Breast epithelium (tissue), 4 donors: Measurements from ENCODE around the gene DDOST. TPM values are rescaled to one million over a fixed set of nuclear protein-coding genes. Genes with fewer than 3 reads are reported as not detected.

Experiments
- DNase-seq, 2 donors: peaks; one replicate each; pipeline ENCODE4 v3.0.0-alpha.2; 2019; ENCODE audit warnings: low spot score in 2 of 2
- H3K27ac ChIP-seq, 2 donors: fragments of 200-600 bp; sonication (generic) in 1 of 2; one replicate each; pipeline ENCODE4 v1.5.1; 2016 to 2019; ENCODE audit warnings: mild to moderate bottlenecking in 1 of 2
- H3K27me3 ChIP-seq, 2 donors: fragments of 200-600 bp; sonication (generic) in 1 of 2; one replicate each; pipeline versions ENCODE4 v1.5.1 to v1.6.0; 2017 to 2019; ENCODE audit warnings: control low read depth in 1 of 2, mild to moderate bottlenecking in 1 of 2
- H3K36me3 ChIP-seq: fragments of 200-600 bp; one replicate; pipeline ENCODE4 v1.5.1; 2019
- H3K4me1 ChIP-seq, 2 donors: fragments of 200-600 bp; sonication (generic); one replicate each; pipeline ENCODE4 v1.5.1; 2016 to 2019; ENCODE audit warnings: control low read depth in 1 of 2
- H3K4me3 ChIP-seq, 3 donors: fragments of 200-600 bp; sonication (generic); 1 replicate in 2 of 3; 2 replicates in 1 of 3; pipeline ENCODE4 v1.5.1; 2016 to 2019; ENCODE audit warnings: mild to moderate bottlenecking in 3 of 3, moderate library complexity in 2 of 3
- H3K9me3 ChIP-seq, 2 donors: fragments of 200-600 bp; sonication (generic) in 1 of 2; one replicate each; pipeline ENCODE4 v1.5.1; 2016 to 2019; ENCODE audit warnings: control low read depth in 1 of 2
- CTCF ChIP-seq, 3 donors: fragments of 450-650 bp; IDR thresholded peaks; one replicate each; pipeline ENCODE4 v1.5.1; 2016 to 2017; ENCODE audit warnings: antibody characterized with exemption in 3 of 3, mild to moderate bottlenecking in 3 of 3, moderate library complexity in 3 of 3
- POLR2A ChIP-seq: fragments of 450-650 bp; IDR thresholded peaks from one replicate; pipeline ENCODE4 v1.6.1; 2016; ENCODE audit warnings: antibody characterized with exemption, mild to moderate bottlenecking, moderate library complexity
- POLR2AphosphoS5 ChIP-seq, 3 donors: sonication (generic); formaldehyde crosslinking; IDR thresholded peaks; one replicate each; pipeline ENCODE4 v1.6.1; 2017; ENCODE audit warnings: antibody characterized with exemption in 3 of 3
- intact Hi-C: fragments of 100-400 bp; cut with DNase I; formaldehyde crosslinking; loops from one replicate; pipeline ENCODE4 v1.15.1; 2023; ENCODE audit warnings: low total_unique reads
- total RNA-seq, 3 donors: library from RNA; depleted of rRNA; stranded (reverse); fragments of >200 nt; gene quantifications; one replicate each; pipeline ENCODE4 v1.1.0, GENCODE V29; 2016

DDOST gene
- total RNA-seq, 3 donors from 2014 or later, result 127 to 145 (median 138) TPM

- Histone ChIP-seq H3K4me1 (peaks cover 5 to 7% of the 10 kb centered on the region in 2 donors), H3K27me3 (no peaks in the 10 kb centered on the region), H3K4me3 (peak overlapping the region; percentile 81 to 100 (median 96)), H3K9me3 (no peaks in the 10 kb centered on the region), H3K36me3 (no peaks in the 10 kb centered on the region), H3K27ac (peak overlapping the region; percentile 84 to 91)
- no peak for DNase-seq
- no peak for TF ChIP-seq CTCF (IDR thresholded peaks at IDR 0.05)
- TF ChIP-seq POLR2A, result no peak
- TF ChIP-seq POLR2AphosphoS5 (IDR thresholded peaks at IDR 0.05), result no peak
- intact Hi-C loops, result no loop called here
These were observed 342 bp downstream of the DDOST start for GRCh38 chr1:20660847-20661206.

- H3K9me3 ChIP-seq, result no peaks in the 10 kb centered on the region
- TF ChIP-seq POLR2AphosphoS5 (IDR thresholded peaks at IDR 0.05) (no peak), CTCF (IDR thresholded peaks at IDR 0.05) (no peak), POLR2A (no peak)
- H3K36me3 ChIP-seq, result no peaks in the 10 kb centered on the region
- H3K27me3 ChIP-seq, result no peaks in the 10 kb centered on the region
- intact Hi-C loops, result no loop called here
- H3K4me3 ChIP-seq, result peak overlapping the region; percentile 81 to 100 (median 96)
- peaks cover 5 to 7% of the 10 kb centered on the region in 2 donors for H3K4me1 ChIP-seq
- no peak overlapping the region for H3K27ac ChIP-seq
- DNase-seq, result no peak
These were observed 806 bp downstream of the DDOST start for GRCh38 chr1:20660363-20660762.

DNA sequence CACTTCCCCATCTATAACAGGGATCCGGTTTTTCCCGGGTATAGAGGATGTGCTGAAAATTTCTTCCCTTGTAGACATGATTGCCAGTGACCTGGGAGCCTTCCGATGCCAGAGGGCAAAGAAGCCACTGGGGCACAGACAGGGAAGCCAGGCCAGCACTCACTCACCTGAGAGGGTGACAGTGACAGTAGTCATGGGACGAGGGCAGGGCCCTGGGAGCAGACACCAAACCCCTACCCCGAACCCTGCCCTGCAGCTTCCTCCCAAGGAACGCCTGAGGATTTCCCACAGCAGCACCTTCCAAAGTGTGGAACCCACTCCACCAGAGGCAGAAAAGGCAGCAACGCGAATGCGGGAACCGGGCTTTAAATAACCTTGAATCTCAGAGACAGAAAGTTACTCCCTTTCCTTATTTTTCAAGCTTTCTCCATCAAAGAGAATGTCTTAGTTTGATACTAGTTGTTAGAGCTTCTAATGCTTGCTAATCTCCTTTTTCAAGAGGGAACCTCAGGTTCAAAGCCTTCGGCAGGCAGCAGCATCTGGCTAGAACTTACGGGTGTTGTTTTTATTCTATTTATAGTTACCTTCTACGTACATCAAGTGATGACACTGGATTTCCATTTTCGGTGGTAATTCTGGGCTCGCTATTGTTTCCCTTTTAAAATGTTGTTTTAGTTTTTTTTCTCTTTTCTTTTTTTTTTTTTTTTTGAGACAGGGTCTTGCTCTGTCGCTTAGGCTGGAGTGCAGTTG lies 2.8 kb downstream of the DDOST start:
- Histone ChIP-seq H3K27me3 (no peaks in the 10 kb centered on the region), H3K27ac (no peak overlapping the region), H3K36me3 (no peaks in the 10 kb centered on the region), H3K4me1 (peaks cover 5 to 7% of the 10 kb centered on the region in 2 donors), H3K4me3 (no peak overlapping the region), H3K9me3 (no peaks in the 10 kb centered on the region)
- no peak for DNase-seq
- intact Hi-C loops, result no loop called here
- no peak for TF ChIP-seq POLR2AphosphoS5 (IDR thresholded peaks at IDR 0.05)
- no peak for TF ChIP-seq CTCF (IDR thresholded peaks at IDR 0.05)
- no peak for TF ChIP-seq POLR2A

DNA sequence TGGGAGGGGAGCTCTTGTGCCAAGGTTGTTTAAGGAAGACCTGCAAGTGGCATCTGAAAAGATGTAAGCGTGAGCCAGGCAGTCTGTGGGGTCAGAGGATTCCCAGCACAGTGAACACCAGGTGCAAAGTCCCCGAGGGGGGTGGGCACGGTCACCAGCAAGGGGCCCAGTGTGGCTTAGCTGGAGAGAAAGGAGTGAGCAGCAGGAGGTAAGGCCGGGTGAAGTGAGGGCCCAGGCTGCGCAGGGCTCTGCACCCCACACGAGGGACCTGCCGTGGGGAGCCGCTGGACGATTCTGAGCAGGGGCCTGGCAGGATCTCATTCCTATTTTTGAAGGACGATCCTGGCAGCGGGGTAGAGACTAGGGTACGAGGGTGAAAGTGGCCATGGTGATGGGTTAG lies 4.1 kb downstream of the DDOST start:
- H3K9me3 ChIP-seq, result no peaks in the 10 kb centered on the region
- DNase-seq, result no peak
- H3K27me3 ChIP-seq, result no peaks in the 10 kb centered on the region
- H3K36me3 ChIP-seq, result no peaks in the 10 kb centered on the region
- no peak overlapping the region for H3K27ac ChIP-seq
- TF ChIP-seq POLR2A (no peak), POLR2AphosphoS5 (IDR thresholded peaks at IDR 0.05) (no peak), CTCF (IDR thresholded peaks at IDR 0.05) (no peak)
- intact Hi-C loops, result no loop called here
- H3K4me3 ChIP-seq, result no peak overlapping the region
- H3K4me1 ChIP-seq, result peaks cover 5 to 7% of the 10 kb centered on the region in 2 donors

GRCh38 chr1:20654104-20654690 lies 7.0 kb downstream of the DDOST start:
- intact Hi-C loops, result no loop called here
- Histone ChIP-seq H3K4me3 (no peak overlapping the region), H3K27ac (peak overlapping the region in 1 of 2 donors; percentile 34), H3K27me3 (no peaks in the 10 kb centered on the region), H3K4me1 (no peaks in the 10 kb centered on the region), H3K9me3 (no peaks in the 10 kb centered on the region), H3K36me3 (no peaks in the 10 kb centered on the region)
- no peak for TF ChIP-seq POLR2AphosphoS5 (IDR thresholded peaks at IDR 0.05)
- no peak for TF ChIP-seq CTCF (IDR thresholded peaks at IDR 0.05)
- no peak for TF ChIP-seq POLR2A
- no peak for DNase-seq
